ENCODE data around the gene EGFR. TPM values are rescaled to one million over a fixed set of nuclear protein-coding genes. Genes with fewer than 3 reads are reported as not detected.

Gene EGFR
- total RNA-seq, 2 donors from 2014 or later: 78.3 to 112 TPM

DNA sequence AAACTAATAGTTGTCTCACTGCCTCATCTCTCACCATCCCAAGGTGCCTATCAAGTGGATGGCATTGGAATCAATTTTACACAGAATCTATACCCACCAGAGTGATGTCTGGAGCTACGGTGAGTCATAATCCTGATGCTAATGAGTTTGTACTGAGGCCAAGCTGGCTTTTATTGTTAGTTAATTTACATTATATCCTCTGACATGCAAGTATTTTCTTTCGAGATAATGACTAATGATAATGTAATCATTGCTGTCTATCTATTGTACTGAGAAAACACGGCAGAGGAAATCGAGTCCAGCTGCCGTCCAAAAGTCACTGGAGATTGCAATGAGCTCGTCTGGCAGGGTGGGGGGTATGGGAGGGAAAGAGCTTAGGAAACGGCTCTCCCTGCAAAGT, 173.9 kb downstream of the EGFR start:
- Histone ChIP-seq H3K4me1 (replicated peaks) (no peaks in the 10 kb centered on the region), H3K27ac (no peak overlapping the region), H3K4me3 (no peak overlapping the region), H3K27me3 (replicated peaks; ENCODE audit: insufficient read depth) (no peaks in the 10 kb centered on the region), H3K9me3 (no peaks in the 10 kb centered on the region), H3K36me3 (no peaks in the 10 kb centered on the region)
- TF ChIP-seq POLR2AphosphoS5 (IDR thresholded peaks at IDR 0.05) (no peak), POLR2A (IDR thresholded peaks at IDR 0.05) (no peak)
- TF ChIP-seq, protein P1, sequence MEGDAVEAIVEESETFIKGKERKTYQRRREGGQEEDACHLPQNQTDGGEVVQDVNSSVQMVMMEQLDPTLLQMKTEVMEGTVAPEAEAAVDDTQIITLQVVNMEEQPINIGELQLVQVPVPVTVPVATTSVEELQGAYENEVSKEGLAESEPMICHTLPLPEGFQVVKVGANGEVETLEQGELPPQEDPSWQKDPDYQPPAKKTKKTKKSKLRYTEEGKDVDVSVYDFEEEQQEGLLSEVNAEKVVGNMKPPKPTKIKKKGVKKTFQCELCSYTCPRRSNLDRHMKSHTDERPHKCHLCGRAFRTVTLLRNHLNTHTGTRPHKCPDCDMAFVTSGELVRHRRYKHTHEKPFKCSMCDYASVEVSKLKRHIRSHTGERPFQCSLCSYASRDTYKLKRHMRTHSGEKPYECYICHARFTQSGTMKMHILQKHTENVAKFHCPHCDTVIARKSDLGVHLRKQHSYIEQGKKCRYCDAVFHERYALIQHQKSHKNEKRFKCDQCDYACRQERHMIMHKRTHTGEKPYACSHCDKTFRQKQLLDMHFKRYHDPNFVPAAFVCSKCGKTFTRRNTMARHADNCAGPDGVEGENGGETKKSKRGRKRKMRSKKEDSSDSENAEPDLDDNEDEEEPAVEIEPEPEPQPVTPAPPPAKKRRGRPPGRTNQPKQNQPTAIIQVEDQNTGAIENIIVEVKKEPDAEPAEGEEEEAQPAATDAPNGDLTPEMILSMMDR (IDR thresholded peaks at IDR 0.05): no peak
- intact Hi-C loops (cut with DNase I): no loop called here
- no peak for DNase-seq (ENCODE audit: low spot score)
- 27% methylated on average over 7 of the region's 7 CpGs for WGBS

GRCh38 chr7:55193245-55193644, 174.4 kb downstream of the EGFR start:
- no peak for DNase-seq (ENCODE audit: low spot score)
- TF ChIP-seq POLR2A (IDR thresholded peaks at IDR 0.05) (no peak), POLR2AphosphoS5 (IDR thresholded peaks at IDR 0.05) (no peak)
- TF ChIP-seq, protein P1 (IDR thresholded peaks at IDR 0.05): no peak
- intact Hi-C loops (cut with DNase I): no loop called here
- H3K27ac ChIP-seq: no peak overlapping the region
- no peak overlapping the region for H3K4me3 ChIP-seq
- H3K9me3 ChIP-seq: no peaks in the 10 kb centered on the region
- no peaks in the 10 kb centered on the region for H3K4me1 ChIP-seq (replicated peaks)
- WGBS: 85% methylated on average over 9 of the region's 9 CpGs
- H3K27me3 ChIP-seq (replicated peaks; ENCODE audit: insufficient read depth): no peaks in the 10 kb centered on the region
- no peaks in the 10 kb centered on the region for H3K36me3 ChIP-seq

DNA sequence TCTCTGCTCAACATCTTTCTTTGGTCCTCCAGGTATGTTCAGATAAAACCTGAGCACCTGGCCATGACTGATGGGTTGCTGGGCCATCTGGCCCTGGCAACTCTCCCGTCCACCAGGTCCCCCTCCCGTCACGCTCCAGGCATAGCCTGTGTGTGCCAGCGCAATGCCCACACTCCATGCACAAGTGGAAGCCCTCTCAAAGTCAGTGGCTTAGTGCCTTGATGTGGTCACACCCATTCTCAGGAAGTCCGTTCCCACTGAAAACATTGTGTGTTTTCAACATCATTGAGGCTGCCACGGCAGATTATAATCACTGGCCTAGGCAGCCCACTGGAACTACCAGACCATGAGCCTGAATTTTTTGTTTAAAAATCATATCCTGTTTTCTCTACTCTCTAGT, 175.7 kb downstream of the EGFR start:
- Histone ChIP-seq H3K4me1 (replicated peaks) (no peaks in the 10 kb centered on the region), H3K27ac (no peak overlapping the region), H3K36me3 (peaks cover 3 to 5% of the 10 kb centered on the region in 2 donors), H3K4me3 (no peak overlapping the region), H3K9me3 (no peaks in the 10 kb centered on the region), H3K27me3 (replicated peaks; ENCODE audit: insufficient read depth) (no peaks in the 10 kb centered on the region)
- TF ChIP-seq, protein P1 (IDR thresholded peaks at IDR 0.05): no peak
- TF ChIP-seq POLR2AphosphoS5 (IDR thresholded peaks at IDR 0.05) (no peak), POLR2A (IDR thresholded peaks at IDR 0.05) (no peak)
- no peak for DNase-seq (ENCODE audit: low spot score)
- intact Hi-C loops (cut with DNase I): no loop called here
- 92% methylated on average over 6 of the region's 6 CpGs for WGBS

DNA sequence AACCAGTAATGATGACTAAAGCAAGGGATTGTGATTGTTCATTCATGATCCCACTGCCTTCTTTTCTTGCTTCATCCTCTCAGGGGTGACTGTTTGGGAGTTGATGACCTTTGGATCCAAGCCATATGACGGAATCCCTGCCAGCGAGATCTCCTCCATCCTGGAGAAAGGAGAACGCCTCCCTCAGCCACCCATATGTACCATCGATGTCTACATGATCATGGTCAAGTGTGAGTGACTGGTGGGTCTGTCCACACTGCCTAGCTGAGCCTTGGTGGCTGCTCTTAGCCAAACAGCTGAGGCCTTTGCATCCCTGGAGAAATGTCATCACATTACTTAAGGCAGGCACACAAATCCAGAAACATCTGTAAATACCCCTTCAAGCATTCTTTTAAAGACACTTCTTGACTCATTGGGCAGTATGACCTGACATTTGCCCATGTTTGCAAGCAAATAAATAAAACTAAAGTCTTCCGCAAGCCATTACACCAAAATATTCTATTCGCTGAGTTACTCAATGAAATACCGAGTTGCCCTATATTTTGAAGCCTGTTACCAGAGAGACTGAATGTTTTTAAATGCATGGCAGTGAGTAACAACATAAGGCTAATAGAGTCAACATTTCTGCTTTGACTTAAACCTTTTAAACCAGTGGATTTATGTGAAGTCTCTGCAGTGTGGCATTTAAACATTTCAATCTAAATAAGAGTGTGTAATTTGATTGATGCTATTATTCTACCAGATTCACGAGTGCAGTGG, 180.0 kb downstream of the EGFR start:
- Histone ChIP-seq H3K9me3 (no peaks in the 10 kb centered on the region), H3K27ac (no peak overlapping the region), H3K4me3 (no peak overlapping the region), H3K36me3 (peaks cover 10 to 18% of the 10 kb centered on the region in 2 donors), H3K4me1 (replicated peaks) (no peaks in the 10 kb centered on the region), H3K27me3 (replicated peaks; ENCODE audit: insufficient read depth) (no peaks in the 10 kb centered on the region)
- DNase-seq (ENCODE audit: low spot score): no peak
- TF ChIP-seq POLR2AphosphoS5 (IDR thresholded peaks at IDR 0.05): no peak
- TF ChIP-seq, protein P1 (IDR thresholded peaks at IDR 0.05): no peak
- TF ChIP-seq POLR2A (IDR thresholded peaks at IDR 0.05): no peak
- intact Hi-C loops (cut with DNase I): no loop called here
- WGBS: 91% methylated on average over 8 of the region's 8 CpGs

DNA sequence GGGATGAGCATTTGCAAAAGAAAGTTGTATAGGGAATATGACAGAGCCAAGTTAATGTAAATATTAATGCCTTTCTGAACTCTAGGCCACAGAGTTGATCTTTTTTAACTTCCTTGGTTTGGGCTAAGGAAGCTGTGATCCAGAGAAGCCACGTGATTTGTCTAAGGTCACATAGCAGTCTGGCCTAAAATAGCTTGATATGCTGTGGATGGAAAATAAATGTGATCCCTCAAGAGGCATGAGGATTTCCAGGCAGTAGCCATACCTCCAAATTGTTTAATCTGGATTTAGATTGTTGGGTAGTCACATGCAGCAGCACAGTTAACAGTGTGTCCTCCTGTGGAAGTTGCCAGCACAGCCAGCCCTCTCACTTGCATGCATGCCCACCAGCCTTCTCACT, 180.6 kb downstream of the EGFR start:
- TF ChIP-seq, protein P1 (IDR thresholded peaks at IDR 0.05): no peak
- H3K4me3 ChIP-seq: no peak overlapping the region
- 90% methylated on average over 1 of the region's 1 CpG for WGBS
- H3K36me3 ChIP-seq: peaks cover 10 to 18% of the 10 kb centered on the region in 2 donors
- H3K4me1 ChIP-seq (replicated peaks): no peaks in the 10 kb centered on the region
- intact Hi-C loops (cut with DNase I): no loop called here
- H3K27ac ChIP-seq: no peak overlapping the region
- H3K27me3 ChIP-seq (replicated peaks; ENCODE audit: insufficient read depth): no peaks in the 10 kb centered on the region
- DNase-seq (ENCODE audit: low spot score): no peak
- H3K9me3 ChIP-seq: no peaks in the 10 kb centered on the region

All from prostate gland (tissue), 2 donors.